ENCODE data around the gene C11orf54.
"Not testable (repeated sequence)": the region's sequence is repeated elsewhere in the genome, so short reads cannot be mapped to it uniquely, and the experiment has no call there.

Gene C11orf54

GRCh38 chr11:93734427-93735222 is 6.8 kb upstream of the C11orf54 start:
- no peak for DNase-seq (ENCODE audit: low read depth, low spot score)

GRCh38 chr11:93735627-93736026 is 5.8 kb upstream of the C11orf54 start:
- no peak for DNase-seq (ENCODE audit: low read depth, low spot score)

- no peak for DNase-seq (ENCODE audit: low read depth, low spot score)
These were observed 5.3 kb upstream of the C11orf54 start for GRCh38 chr11:93736129-93736528.

- no peak for DNase-seq (ENCODE audit: low read depth, low spot score)
These were observed 3.4 kb upstream of the C11orf54 start for GRCh38 chr11:93737904-93738612.

- DNase-seq (ENCODE audit: low read depth, low spot score): no peak
These were observed 2.8 kb upstream of the C11orf54 start for GRCh38 chr11:93738647-93739081.

- DNase-seq (ENCODE audit: low read depth, low spot score): no peak
These were observed 1.3 kb upstream of the C11orf54 start for GRCh38 chr11:93740031-93740729.

- peak; percentile 35 for DNase-seq (ENCODE audit: low read depth, low spot score)
These were observed 760 bp upstream of the C11orf54 start for GRCh38 chr11:93740730-93741093.

- DNase-seq (ENCODE audit: low read depth, low spot score): no peak
These were observed 382 bp downstream of the C11orf54 start for GRCh38 chr11:93741882-93742226.

- DNase-seq (ENCODE audit: low read depth, low spot score): no peak
These were observed 1.8 kb downstream of the C11orf54 start for GRCh38 chr11:93743291-93743690.

- no peak for DNase-seq (ENCODE audit: low read depth, low spot score)
These were observed 3.2 kb downstream of the C11orf54 start for GRCh38 chr11:93744669-93745004.

- DNase-seq (ENCODE audit: low read depth, low spot score): not testable (repeated sequence)
These were observed 3.7 kb downstream of the C11orf54 start for GRCh38 chr11:93745005-93745755.

GRCh38 chr11:93746101-93746500 is 4.6 kb downstream of the C11orf54 start:
- no peak for DNase-seq (ENCODE audit: low read depth, low spot score)

GRCh38 chr11:93747122-93747521 is 5.7 kb downstream of the C11orf54 start:
- DNase-seq (ENCODE audit: low read depth, low spot score): no peak

- DNase-seq (ENCODE audit: low read depth, low spot score): no peak
These were observed 9.5 kb downstream of the C11orf54 start for GRCh38 chr11:93751001-93751400.

GRCh38 chr11:93753241-93753640 is 11.8 kb downstream of the C11orf54 start:
- DNase-seq (ENCODE audit: low read depth, low spot score): no peak

- no peak for DNase-seq (ENCODE audit: low read depth, low spot score)
These were observed 15.3 kb downstream of the C11orf54 start for GRCh38 chr11:93756748-93757147.

- DNase-seq (ENCODE audit: low read depth, low spot score): no peak
These were observed 15.8 kb downstream of the C11orf54 start for GRCh38 chr11:93757301-93757700.

GRCh38 chr11:93757924-93758865 is 16.7 kb downstream of the C11orf54 start:
- no peak for DNase-seq (ENCODE audit: low read depth, low spot score)

- not testable (repeated sequence) for DNase-seq (ENCODE audit: low read depth, low spot score)
These were observed 17.7 kb downstream of the C11orf54 start for GRCh38 chr11:93759123-93759522.

- no peak for DNase-seq (ENCODE audit: low read depth, low spot score)
These were observed 20.4 kb downstream of the C11orf54 start for GRCh38 chr11:93761910-93762309.

- no peak for DNase-seq (ENCODE audit: low read depth, low spot score)
These were observed 24.1 kb downstream of the C11orf54 start for GRCh38 chr11:93765551-93765950.

Measured in activated naive CD8-positive, alpha-beta T cell treated with anti-CD3 and anti-CD28 coated beads, Interleukin-2, amount 50 U/mL, for 16 hours (primary cell).